ENCODE measurements around the gene GPR132. TPM values are rescaled to one million over a fixed set of nuclear protein-coding genes. Genes with fewer than 3 reads are reported as not detected.

GPR132 gene
- total RNA-seq, 1 experiment from 2014 or later, result 0.08 TPM

DNA sequence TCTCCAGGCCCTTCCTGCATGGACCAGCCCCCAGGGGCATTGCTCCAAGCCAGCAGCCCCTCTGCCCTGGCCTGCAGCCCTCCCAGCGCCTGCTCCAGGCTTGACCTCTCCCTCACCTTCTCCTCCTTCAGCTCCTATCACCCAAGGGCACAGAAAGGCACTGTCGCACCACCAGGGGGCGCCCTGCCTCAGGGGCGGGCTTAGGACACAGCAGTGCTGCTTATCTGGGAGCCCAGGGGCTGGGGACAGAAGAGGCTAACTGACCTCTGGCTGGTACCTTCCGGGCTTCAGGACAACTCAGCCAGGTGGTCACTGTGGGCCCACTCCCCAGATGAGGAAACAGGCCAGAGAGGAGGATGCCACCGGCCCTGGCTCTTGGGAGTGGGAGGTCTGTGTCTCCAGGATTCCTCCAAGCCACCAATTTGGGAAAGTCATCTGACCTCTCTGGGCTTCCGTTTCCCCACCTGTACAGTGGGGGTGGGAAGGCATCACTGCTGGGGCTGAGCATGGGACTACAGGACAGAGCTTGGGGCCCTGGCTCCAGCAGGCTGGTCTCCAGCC, 25.3 kb upstream of the GPR132 start:
- DNase-seq (ENCODE audit: low read depth, low spot score) (no peak), ATAC-seq (peak; percentile 61)
- intact Hi-C loops (cut with micrococcal nuclease; ENCODE audit: unreplicated experiment) (loop anchor here (10.0 kb wide), 2 partner anchors 74 to 194 kb away; partner anchors contain the start of gene JAG2), in situ Hi-C loops (cut with HindIII; ENCODE audit: low pct_unique_long_range_greater_than_20kb, low sequenced_read_pairs) (no loop called here)
- CTCF ChIA-PET, result interaction anchor here (0.6 to 1.0 kb wide), 5 partner anchors 16 to 105 kb away, joined by 3 to 5 read pairs (median 3); no protein-coding TSS in a partner anchor
- Histone ChIP-seq H3K4me1 (ENCODE audit: control insufficient read depth, insufficient read depth, low read length) (peaks cover 46% of the 10 kb centered on the region), H3K4me3 (ENCODE audit: low read depth in 2 of 2, low read length in 2 of 2) (no peak overlapping the region; a peak in 1 of 4 replicates), H3K36me3 (ENCODE audit: control insufficient read depth, insufficient read depth, low read length) (no peaks in the 10 kb centered on the region), H3K27ac (ENCODE audit: low read length) (peak overlapping the region; percentile 86), H3K27me3 (ENCODE audit: control insufficient read depth, insufficient read depth, low read length) (no peaks in the 10 kb centered on the region), H3K9me3 (ENCODE audit: control insufficient read depth, insufficient read depth, low read depth, low read length) (no peaks in the 10 kb centered on the region)
- no peak for TF ChIP-seq SIN3A (IDR thresholded peaks at IDR 0.05; ENCODE audit: borderline replicate concordance, insufficient read depth, low read depth, low read length)
- TF ChIP-seq, protein P1, sequence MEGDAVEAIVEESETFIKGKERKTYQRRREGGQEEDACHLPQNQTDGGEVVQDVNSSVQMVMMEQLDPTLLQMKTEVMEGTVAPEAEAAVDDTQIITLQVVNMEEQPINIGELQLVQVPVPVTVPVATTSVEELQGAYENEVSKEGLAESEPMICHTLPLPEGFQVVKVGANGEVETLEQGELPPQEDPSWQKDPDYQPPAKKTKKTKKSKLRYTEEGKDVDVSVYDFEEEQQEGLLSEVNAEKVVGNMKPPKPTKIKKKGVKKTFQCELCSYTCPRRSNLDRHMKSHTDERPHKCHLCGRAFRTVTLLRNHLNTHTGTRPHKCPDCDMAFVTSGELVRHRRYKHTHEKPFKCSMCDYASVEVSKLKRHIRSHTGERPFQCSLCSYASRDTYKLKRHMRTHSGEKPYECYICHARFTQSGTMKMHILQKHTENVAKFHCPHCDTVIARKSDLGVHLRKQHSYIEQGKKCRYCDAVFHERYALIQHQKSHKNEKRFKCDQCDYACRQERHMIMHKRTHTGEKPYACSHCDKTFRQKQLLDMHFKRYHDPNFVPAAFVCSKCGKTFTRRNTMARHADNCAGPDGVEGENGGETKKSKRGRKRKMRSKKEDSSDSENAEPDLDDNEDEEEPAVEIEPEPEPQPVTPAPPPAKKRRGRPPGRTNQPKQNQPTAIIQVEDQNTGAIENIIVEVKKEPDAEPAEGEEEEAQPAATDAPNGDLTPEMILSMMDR (IDR thresholded peaks at IDR 0.05), result peak; percentile 95
- no peak for TF ChIP-seq POLR2AphosphoS5 (IDR thresholded peaks at IDR 0.05; ENCODE audit: low read depth, low read length)
- TF ChIP-seq REST (IDR thresholded peaks at IDR 0.05; ENCODE audit: insufficient read depth in 1 of 2, low read depth in 2 of 2, low read length in 1 of 2), result no peak
- no peak for TF ChIP-seq TCF7L2 (IDR thresholded peaks at IDR 0.05; ENCODE audit: low read depth, low read length)
- BruUV-seq (replicated peaks), result no TSS peak
- POLR2A ChIA-PET, result no interaction called here

DNA sequence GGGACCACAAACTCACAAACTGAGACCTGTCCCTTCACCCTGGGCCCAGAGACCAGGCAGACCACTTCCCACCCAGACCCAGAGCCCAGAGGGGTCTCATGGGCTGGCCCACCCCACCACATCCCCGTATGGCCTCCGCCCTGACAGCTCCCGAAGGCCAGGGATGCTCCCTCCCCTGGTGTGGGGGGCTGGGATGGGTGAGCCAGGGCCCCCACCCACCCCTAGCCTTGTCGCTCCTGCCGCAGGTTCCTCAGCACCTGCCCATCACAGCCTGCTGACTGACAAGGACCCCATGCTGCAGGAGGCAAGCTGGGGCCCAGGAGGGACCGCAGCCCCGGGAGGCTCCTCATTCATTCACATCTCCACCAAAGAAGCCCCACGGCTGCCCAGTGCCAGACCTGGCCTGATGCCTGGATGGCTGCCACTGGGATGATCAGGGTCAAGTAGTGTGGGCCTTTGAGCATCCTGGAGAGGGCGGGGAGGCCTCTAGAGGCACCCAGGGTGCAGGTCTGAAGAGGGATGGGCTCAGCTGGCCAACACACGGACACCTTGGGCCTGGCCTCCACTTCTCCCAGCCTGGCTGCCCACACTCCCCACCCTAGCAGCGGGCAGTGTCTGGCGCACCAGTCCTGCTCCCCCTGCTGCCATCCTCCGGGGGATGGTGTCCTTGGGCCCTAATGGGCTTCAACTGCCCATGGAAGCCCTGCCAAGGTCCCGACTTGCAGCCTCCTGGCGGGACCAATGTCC, 24.7 kb upstream of the GPR132 start:
- Histone ChIP-seq H3K36me3 (ENCODE audit: control insufficient read depth, insufficient read depth, low read length) (no peaks in the 10 kb centered on the region), H3K27me3 (ENCODE audit: control insufficient read depth, insufficient read depth, low read length) (no peaks in the 10 kb centered on the region), H3K9me3 (ENCODE audit: control insufficient read depth, insufficient read depth, low read depth, low read length) (no peaks in the 10 kb centered on the region), H3K4me1 (ENCODE audit: control insufficient read depth, insufficient read depth, low read length) (peaks cover 46% of the 10 kb centered on the region), H3K27ac (ENCODE audit: low read length) (peak overlapping the region; percentile 86), H3K4me3 (ENCODE audit: low read depth in 2 of 2, low read length in 2 of 2) (no peak overlapping the region)
- CTCF ChIA-PET, result interaction anchor here (0.6 to 1.0 kb wide), 5 partner anchors 15 to 105 kb away, joined by 3 to 5 read pairs (median 3); no protein-coding TSS in a partner anchor
- POLR2A ChIA-PET, result no interaction called here
- no TSS peak for BruUV-seq (replicated peaks)
- no peak for DNase-seq (ENCODE audit: low read depth, low spot score)
- ATAC-seq, result no peak
- in situ Hi-C loops (cut with HindIII; ENCODE audit: low pct_unique_long_range_greater_than_20kb, low sequenced_read_pairs), result no loop called here
- TF ChIP-seq TCF7L2 (IDR thresholded peaks at IDR 0.05; ENCODE audit: low read depth, low read length) (no peak), POLR2AphosphoS5 (IDR thresholded peaks at IDR 0.05; ENCODE audit: low read depth, low read length) (no peak), REST (IDR thresholded peaks at IDR 0.05; ENCODE audit: insufficient read depth in 1 of 2, low read depth in 2 of 2, low read length in 1 of 2) (no peak), SIN3A (IDR thresholded peaks at IDR 0.05; ENCODE audit: borderline replicate concordance, insufficient read depth, low read depth, low read length) (no peak)
- TF ChIP-seq, protein P1 (IDR thresholded peaks at IDR 0.05), result no peak
- intact Hi-C loops (cut with micrococcal nuclease; ENCODE audit: unreplicated experiment), result loop anchor here (10.0 kb wide), 2 partner anchors 75 to 195 kb away; partner anchors contain the start of gene JAG2
